ENCODE measurements around the gene FOXP2. TPM values are rescaled to one million over a fixed set of nuclear protein-coding genes. Genes with fewer than 3 reads are reported as not detected.

The FOXP2 gene
- total RNA-seq, 1 donor from 2014 or later: 2.1 TPM

- intact Hi-C loops (cut with micrococcal nuclease): no loop called here
- no peak for TF ChIP-seq CTCF (IDR thresholded peaks at IDR 0.05; ENCODE audit: borderline replicate concordance)
- Histone ChIP-seq H3K27me3 (ENCODE audit: low read depth) (no peaks in the 10 kb centered on the region), H3K9me3 (replicated peaks) (no peaks in the 10 kb centered on the region), H3K36me3 (no peaks in the 10 kb centered on the region), H3K4me3 (no peak overlapping the region), H3K27ac (replicated peaks) (no peak overlapping the region), H3K4me1 (no peaks in the 10 kb centered on the region)
- DNase-seq: no peak
Observed at GRCh38 chr7:114639451-114639850, 224.8 kb downstream of the FOXP2 start.

GRCh38 chr7:114644455-114644854 lies 229.8 kb downstream of the FOXP2 start:
- H3K27ac ChIP-seq (replicated peaks): no peak overlapping the region
- H3K9me3 ChIP-seq (replicated peaks): no peaks in the 10 kb centered on the region
- H3K4me1 ChIP-seq: no peaks in the 10 kb centered on the region
- no peaks in the 10 kb centered on the region for H3K36me3 ChIP-seq
- no peak overlapping the region for H3K4me3 ChIP-seq
- DNase-seq: no peak
- TF ChIP-seq CTCF (IDR thresholded peaks at IDR 0.05; ENCODE audit: borderline replicate concordance): no peak
- no peaks in the 10 kb centered on the region for H3K27me3 ChIP-seq (ENCODE audit: low read depth)
- intact Hi-C loops (cut with micrococcal nuclease): no loop called here

- Histone ChIP-seq H3K4me3 (no peak overlapping the region), H3K4me1 (no peaks in the 10 kb centered on the region), H3K36me3 (no peaks in the 10 kb centered on the region), H3K9me3 (replicated peaks) (no peaks in the 10 kb centered on the region), H3K27ac (replicated peaks) (no peak overlapping the region), H3K27me3 (ENCODE audit: low read depth) (no peaks in the 10 kb centered on the region)
- no peak for DNase-seq
- intact Hi-C loops (cut with micrococcal nuclease): no loop called here
- no peak for TF ChIP-seq CTCF (IDR thresholded peaks at IDR 0.05; ENCODE audit: borderline replicate concordance)
Observed at GRCh38 chr7:114645451-114645850, 230.8 kb downstream of the FOXP2 start.

GRCh38 chr7:114647518-114647917 lies 232.9 kb downstream of the FOXP2 start:
- no peaks in the 10 kb centered on the region for H3K4me1 ChIP-seq
- no peaks in the 10 kb centered on the region for H3K27me3 ChIP-seq (ENCODE audit: low read depth)
- H3K4me3 ChIP-seq: no peak overlapping the region
- no peaks in the 10 kb centered on the region for H3K9me3 ChIP-seq (replicated peaks)
- TF ChIP-seq CTCF (IDR thresholded peaks at IDR 0.05; ENCODE audit: borderline replicate concordance): no peak
- no peak overlapping the region for H3K27ac ChIP-seq (replicated peaks)
- no peaks in the 10 kb centered on the region for H3K36me3 ChIP-seq
- no peak for DNase-seq
- intact Hi-C loops (cut with micrococcal nuclease): no loop called here

- Histone ChIP-seq H3K27ac (replicated peaks) (no peak overlapping the region), H3K9me3 (replicated peaks) (no peaks in the 10 kb centered on the region), H3K36me3 (no peaks in the 10 kb centered on the region), H3K4me3 (no peak overlapping the region), H3K4me1 (no peaks in the 10 kb centered on the region), H3K27me3 (ENCODE audit: low read depth) (no peaks in the 10 kb centered on the region)
- no peak for TF ChIP-seq CTCF (IDR thresholded peaks at IDR 0.05; ENCODE audit: borderline replicate concordance)
- intact Hi-C loops (cut with micrococcal nuclease): no loop called here
- DNase-seq: no peak
Observed at GRCh38 chr7:114648117-114648516, 233.5 kb downstream of the FOXP2 start.

- intact Hi-C loops (cut with micrococcal nuclease): no loop called here
- no peak for DNase-seq
- Histone ChIP-seq H3K4me1 (no peaks in the 10 kb centered on the region), H3K36me3 (no peaks in the 10 kb centered on the region), H3K27ac (replicated peaks) (no peak overlapping the region), H3K9me3 (replicated peaks) (no peaks in the 10 kb centered on the region), H3K27me3 (ENCODE audit: low read depth) (no peaks in the 10 kb centered on the region), H3K4me3 (no peak overlapping the region)
- no peak for TF ChIP-seq CTCF (IDR thresholded peaks at IDR 0.05; ENCODE audit: borderline replicate concordance)
Observed at GRCh38 chr7:114648680-114649079, 234.1 kb downstream of the FOXP2 start.
